NCI-H2107 (cell line): ENCODE data around the gene NCK2.

Experiments used
- DNase-seq: peaks from one replicate; lab custom pipeline; 2025; lab: John Stamatoyannopoulos, UW

The NCK2 gene

GRCh38 chr2:105777031-105777482, 32.3 kb downstream of the NCK2 start:
- peak; percentile 40 for DNase-seq

GRCh38 chr2:105777506-105778055, 32.9 kb downstream of the NCK2 start:
- DNase-seq, result no peak

- no peak for DNase-seq
Observed at GRCh38 chr2:105778080-105778607, 33.4 kb downstream of the NCK2 start.

- DNase-seq, result no peak
Observed at GRCh38 chr2:105779394-105779793, 34.7 kb downstream of the NCK2 start.

GRCh38 chr2:105780606-105781005, 35.9 kb downstream of the NCK2 start:
- no peak for DNase-seq

DNA sequence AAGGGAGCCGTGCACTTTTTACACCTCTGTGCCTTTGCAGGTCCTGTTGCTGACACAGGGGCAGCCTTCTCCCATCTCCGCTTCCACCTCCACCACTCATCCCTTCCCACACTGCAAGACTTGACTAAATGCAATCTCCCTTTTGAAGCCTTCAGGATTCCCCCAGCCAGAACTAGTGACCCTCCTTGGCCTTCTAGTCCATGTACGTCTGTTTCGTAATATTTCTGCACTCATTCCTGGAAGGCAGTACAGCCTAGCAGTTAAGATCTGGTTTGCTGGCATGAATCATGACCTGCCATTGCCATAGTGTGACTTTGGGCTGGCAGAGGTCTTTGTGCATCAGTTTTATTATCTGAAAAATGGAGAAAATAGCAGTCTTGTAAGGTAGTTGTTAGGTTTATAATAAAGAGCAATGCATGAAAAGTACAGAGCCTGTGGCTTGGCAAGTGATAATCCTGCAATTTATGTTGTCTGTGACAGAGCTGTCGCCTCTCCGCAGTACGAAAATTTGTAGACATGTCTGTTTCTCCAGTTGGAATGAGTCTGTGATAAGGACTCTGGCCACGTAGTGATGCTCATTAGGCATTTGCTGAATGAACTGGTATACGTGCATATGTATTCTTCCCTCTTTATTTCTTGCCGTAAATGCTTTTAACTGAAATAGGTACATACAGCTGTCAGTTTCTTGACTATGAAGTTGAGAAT, 36.7 kb downstream of the NCK2 start:
- no peak for DNase-seq

DNA sequence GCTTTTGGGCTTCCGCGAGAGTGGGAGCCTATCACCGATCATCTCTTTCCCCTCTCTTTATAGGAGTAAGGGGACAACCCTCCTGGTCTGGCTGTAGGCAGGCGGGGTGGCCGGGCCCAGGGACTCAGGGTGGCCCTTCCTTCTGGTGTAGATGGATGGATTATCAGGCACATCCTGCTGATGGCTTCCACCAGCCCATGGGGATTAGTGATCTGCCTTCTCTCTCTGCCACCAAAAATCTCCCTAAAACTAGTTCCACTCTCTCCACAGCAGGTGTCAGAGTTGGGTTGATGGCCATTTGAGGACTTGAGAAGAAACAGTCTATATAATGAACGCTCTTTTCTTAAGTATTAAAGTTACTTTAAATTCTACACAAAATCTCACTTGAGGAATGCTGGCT, 37.4 kb downstream of the NCK2 start:
- DNase-seq, result no peak

- DNase-seq, result peak; percentile 34
Observed at GRCh38 chr2:105782646-105783045, 37.9 kb downstream of the NCK2 start.

DNA sequence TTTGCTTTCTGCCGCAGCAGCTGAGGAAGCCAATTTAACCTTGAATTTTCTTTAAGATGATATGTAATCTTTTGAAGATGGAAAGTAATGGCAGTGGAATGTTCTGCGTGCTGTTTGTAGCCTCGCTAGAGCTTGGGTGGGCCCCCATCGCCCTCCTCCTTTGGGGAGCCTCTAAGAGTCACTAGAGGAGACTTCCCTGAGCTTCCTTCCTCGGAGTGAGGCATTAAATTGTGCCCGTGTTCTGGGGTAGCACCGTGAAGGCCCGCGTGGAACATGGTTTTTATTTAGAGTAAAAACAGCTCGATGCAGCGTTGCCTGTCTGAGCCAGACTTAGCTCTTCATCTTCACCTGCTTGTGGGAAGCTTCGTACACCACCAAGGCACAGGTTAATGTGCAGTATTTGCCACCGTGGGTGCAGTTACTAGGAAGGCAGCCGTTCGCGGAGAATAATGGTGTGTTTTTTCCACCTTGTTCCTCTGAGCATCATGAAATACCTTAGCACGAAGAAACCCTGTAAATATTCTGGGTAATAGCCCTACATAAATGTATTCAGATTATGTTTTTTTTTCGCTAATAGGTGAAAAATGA, 38.5 kb downstream of the NCK2 start:
- DNase-seq, result no peak

GRCh38 chr2:105783972-105784371, 39.3 kb downstream of the NCK2 start:
- no peak for DNase-seq

DNA sequence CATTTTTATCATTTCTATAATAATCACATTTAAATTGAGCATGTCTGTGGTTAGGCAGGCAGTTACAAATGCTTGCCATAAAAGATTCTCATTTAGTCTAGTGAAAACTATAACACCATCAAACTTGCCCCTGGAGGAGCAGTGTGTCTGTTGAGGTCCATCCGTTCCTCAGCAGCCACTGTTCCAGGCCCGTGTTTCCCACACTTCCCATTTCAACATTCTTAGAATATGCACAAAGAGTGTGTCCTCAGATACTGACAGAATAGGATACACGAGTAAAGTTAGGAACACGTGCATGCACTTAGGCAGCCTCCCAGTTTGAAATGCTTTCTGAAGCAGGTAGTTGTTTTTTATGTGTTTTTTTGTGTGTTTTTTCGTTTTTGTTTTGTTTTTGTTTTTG, 39.9 kb downstream of the NCK2 start:
- DNase-seq, result no peak

DNA sequence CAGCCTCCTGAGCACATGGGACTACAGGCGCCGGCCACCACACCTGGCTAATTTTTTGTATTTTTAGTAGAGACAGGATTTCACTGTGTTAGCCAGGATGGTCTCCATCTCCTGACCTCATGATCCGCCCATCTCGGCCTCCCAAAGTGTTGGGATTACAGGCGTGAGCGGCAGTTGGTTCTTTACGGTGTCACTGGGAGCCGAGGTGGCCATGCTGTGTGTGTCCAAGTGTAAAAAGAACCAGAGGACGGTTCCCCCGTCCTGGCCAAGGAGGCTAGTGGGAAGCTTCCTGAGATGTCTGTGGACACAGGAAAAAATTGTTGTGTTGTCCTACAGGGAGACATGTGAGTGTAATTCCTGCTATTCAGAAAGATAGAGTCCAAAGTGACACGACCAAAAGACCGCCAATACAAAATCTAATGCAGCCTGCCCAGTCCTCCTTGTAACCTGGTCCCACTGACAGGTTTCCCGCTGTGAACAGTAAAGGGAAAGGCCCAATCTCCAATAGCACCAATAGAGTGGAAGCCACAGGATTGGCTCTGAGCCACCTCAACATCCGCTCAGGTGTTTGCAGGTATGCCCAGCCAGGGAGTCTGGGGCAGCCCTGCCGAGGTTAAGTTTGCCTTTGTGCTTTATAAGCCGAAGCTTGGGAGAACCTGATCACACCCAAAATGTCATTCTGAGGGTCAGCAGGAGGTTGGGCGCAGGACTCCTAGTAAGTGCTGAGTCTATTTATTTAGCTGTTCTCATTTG, 40.6 kb downstream of the NCK2 start:
- DNase-seq, result no peak

DNA sequence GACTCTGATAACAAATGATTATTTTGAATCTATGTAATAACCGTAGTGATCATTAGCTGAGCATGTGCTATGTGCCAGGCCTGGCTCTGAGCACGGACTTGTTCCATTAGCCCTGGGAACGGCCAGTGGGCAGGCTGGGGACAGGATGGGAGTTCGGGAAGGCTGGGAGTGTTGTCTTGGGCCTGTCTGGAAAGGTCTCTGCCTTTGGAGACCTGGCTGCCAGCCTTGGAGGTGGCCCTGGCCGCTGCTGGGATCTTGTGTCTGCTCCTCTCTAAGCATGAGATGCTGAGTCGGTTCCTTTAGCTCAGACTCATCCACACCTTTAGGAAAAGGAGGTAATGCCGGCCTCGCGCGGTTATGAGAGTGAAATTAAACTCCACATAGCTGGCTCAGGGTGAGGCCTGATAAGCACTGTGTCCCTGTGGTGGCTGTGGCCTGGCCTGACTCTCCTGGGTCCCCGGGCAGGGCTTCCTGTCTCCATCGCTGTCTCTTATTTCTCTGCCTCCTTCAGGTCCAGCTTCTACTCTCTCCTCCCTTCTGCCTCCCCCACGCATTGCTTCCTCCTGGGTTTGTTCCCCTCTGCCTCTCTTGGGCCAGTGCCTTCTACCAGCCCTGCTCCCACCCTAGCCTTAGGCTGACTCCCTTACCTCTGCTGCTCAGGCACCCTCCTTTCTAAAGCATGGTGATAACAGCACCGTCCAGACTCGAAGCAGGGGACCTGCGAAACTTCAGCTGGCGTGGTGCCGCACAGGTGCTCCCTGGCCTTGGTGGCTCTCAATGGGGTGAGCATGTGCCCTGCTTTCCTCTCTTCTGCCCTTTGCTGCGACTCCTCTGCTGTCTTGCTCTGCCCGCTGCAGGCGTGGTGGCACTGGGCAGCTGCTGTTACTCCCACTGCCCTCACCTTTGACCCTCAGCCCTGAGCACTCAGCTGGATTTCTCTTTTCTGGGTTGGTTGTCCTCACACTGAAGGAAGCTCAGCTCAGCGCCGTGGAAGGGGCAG, 41.8 kb downstream of the NCK2 start:
- DNase-seq, result no peak

- DNase-seq, result no peak
Observed at GRCh38 chr2:105787376-105788318, 42.9 kb downstream of the NCK2 start.

- no peak for DNase-seq
Observed at GRCh38 chr2:105788670-105789290, 44.1 kb downstream of the NCK2 start.

- no peak for DNase-seq
Observed at GRCh38 chr2:105789745-105790460, 45.2 kb downstream of the NCK2 start.

DNA sequence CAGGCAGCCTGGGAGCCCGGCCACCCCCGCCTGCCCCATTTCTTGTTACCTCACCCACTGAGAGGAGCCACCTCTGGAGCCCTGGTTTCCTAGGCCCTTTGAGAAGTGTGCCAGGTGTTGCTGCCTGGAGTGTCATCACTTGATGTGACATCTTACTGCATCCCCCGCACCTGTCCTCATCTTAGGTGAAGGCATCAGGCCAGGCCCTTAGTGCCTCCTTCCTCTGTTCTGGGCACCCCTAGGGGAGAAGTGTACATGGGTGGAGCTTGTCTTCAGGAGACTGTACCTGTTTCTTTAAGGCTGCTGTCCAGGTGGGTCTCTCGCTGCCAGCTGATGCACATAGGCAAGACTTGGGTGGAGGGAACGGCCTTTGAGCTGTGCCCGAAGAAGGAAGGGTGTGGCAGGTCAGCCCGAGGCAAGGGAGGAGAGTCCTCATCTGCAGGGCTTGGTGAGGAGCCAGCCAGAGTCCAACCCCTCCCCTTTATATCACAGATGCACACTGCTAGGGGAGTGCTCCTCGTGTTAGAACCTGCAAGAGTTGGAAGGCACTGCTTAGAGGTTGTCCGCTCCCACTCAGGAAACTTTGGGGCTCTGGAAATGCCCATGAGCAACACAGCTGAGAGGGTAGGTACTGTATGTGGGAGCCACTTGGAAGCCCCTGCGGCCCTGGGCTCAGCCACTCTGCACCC, 45.9 kb downstream of the NCK2 start:
- DNase-seq, result no peak

- peak; percentile 21 for DNase-seq
Observed at GRCh38 chr2:105791229-105791628, 46.5 kb downstream of the NCK2 start.
